ENCODE measurements around the gene RFWD3. TPM values are rescaled to one million over a fixed set of nuclear protein-coding genes. Genes with fewer than 3 reads are reported as not detected.
A peak's percentile ranks its signal among the peaks of the same experiment; 100 is the strongest.
"Not testable (repeated sequence)": the region's sequence is repeated elsewhere in the genome, so short reads cannot be mapped to it uniquely, and the experiment has no call there.

RFWD3 gene
- polyA plus RNA-seq (ENCODE audit: insufficient read depth in 1 of 5, insufficient read length in 5 of 5, low replicate concordance in 1 of 5), result 10 to 100 TPM; 19.2 to 27.4 (median 24.5) TPM
- long read RNA-seq, donor 1, partial matches to known transcripts, result 0 of 3 reads
- long read RNA-seq, donor 1, other reads (novel, unspliced or antisense), result 0 of 3 reads
- long read RNA-seq, donor 2, partial matches to known transcripts, result 0 of 3 reads
- long read RNA-seq, donor 2, other reads (novel, unspliced or antisense), result 0 of 3 reads
- long read RNA-seq, donor 3, full-length matches to known transcripts, result 2 of 2 reads
- long read RNA-seq, donor 3, partial matches to known transcripts, result 0 of 2 reads
- long read RNA-seq, donor 3, other reads (novel, unspliced or antisense), result 0 of 2 reads
- long read RNA-seq, donor 4, partial matches to known transcripts, result 0 of 4 reads
- long read RNA-seq, donor 4, other reads (novel, unspliced or antisense), result 0 of 4 reads
- long read RNA-seq, donor 5, partial matches to known transcripts, result 0 of 6 reads
- long read RNA-seq, donor 5, other reads (novel, unspliced or antisense), result 0 of 6 reads
- long read RNA-seq, donor 6, partial matches to known transcripts, result 0 of 2 reads
- long read RNA-seq, donor 6, other reads (novel, unspliced or antisense), result 0 of 2 reads
- long read RNA-seq, donor 7, partial matches to known transcripts, result 0 of 2 reads
- long read RNA-seq, donor 7, other reads (novel, unspliced or antisense), result 0 of 2 reads
- long read RNA-seq, donor 8, partial matches to known transcripts, result 0 of 1 reads
- long read RNA-seq, donor 8, other reads (novel, unspliced or antisense), result 0 of 1 reads

GRCh38 chr16:74666425-74667254, at the start of gene RFWD3:
Gene RFWD3, minus strand, starts transcription at chr16:74666877. Its CDS starts 5,428 bp downstream, at chr16:74661449.
- peak; percentile 95 to 98 for DNase-seq

- no peak for DNase-seq
These were observed 49.7 kb upstream of the RFWD3 start for GRCh38 chr16:74716355-74716754.

- DNase-seq, result no peak
These were observed 47.2 kb upstream of the RFWD3 start for GRCh38 chr16:74713876-74714275.

- DNase-seq, result no peak
These were observed 46.6 kb upstream of the RFWD3 start for GRCh38 chr16:74713325-74713724.

- DNase-seq, result no peak
These were observed 45.3 kb upstream of the RFWD3 start for GRCh38 chr16:74711938-74712337.

GRCh38 chr16:74710401-74710800, 43.7 kb upstream of the RFWD3 start:
- DNase-seq, result no peak

GRCh38 chr16:74709441-74709877, 42.8 kb upstream of the RFWD3 start:
- DNase-seq, result peak; percentile 58 to 72

- DNase-seq, result peak; percentile 11 to 12
These were observed 34.0 kb upstream of the RFWD3 start, which contains the start of gene MLKL for GRCh38 chr16:74700438-74701225. Gene MLKL, minus strand, starts transcription at chr16:74700862. Its CDS starts 5,105 bp downstream, at chr16:74695757.

GRCh38 chr16:74700116-74700437, 33.4 kb upstream of the RFWD3 start:
- DNase-seq, result no peak

GRCh38 chr16:74699666-74700065, 33.0 kb upstream of the RFWD3 start:
- no peak for DNase-seq

- DNase-seq, result no peak
These were observed 31.5 kb upstream of the RFWD3 start for GRCh38 chr16:74698222-74698621.

- peak; percentile 66 to 74 for DNase-seq
These were observed 29.1 kb upstream of the RFWD3 start for GRCh38 chr16:74695450-74696422.

- no peak for DNase-seq
These were observed 24.6 kb upstream of the RFWD3 start for GRCh38 chr16:74691093-74691855.

- no peak for DNase-seq
These were observed 15.9 kb upstream of the RFWD3 start for GRCh38 chr16:74682556-74682955.

GRCh38 chr16:74680681-74681080, 14.0 kb upstream of the RFWD3 start:
- DNase-seq, result no peak

GRCh38 chr16:74679983-74680382, 13.3 kb upstream of the RFWD3 start:
- DNase-seq, result no peak

- DNase-seq, result no peak
These were observed 11.2 kb upstream of the RFWD3 start for GRCh38 chr16:74677868-74678267.

- DNase-seq, result no peak
These were observed 7.2 kb upstream of the RFWD3 start for GRCh38 chr16:74673876-74674275.

- not testable (repeated sequence) for DNase-seq
These were observed 2.2 kb upstream of the RFWD3 start for GRCh38 chr16:74668877-74669276.

All from right lung (tissue), 10 donors.